Prostate gland (tissue), 2 donors: Measurements from ENCODE around the gene CILP2. TPM values are rescaled to one million over a fixed set of nuclear protein-coding genes. Genes with fewer than 3 reads are reported as not detected.

ENCODE experiments used
- DNase-seq: peaks from one replicate; pipeline ENCODE4 v3.0.0-alpha.2; 2019; ENCODE audit warnings: low spot score
- H3K27ac ChIP-seq, 2 donors: fragments of 200-600 bp; sonication (generic); 2 replicates each; pipeline ENCODE4 v1.5.1; 2017 to 2019
- H3K27me3 ChIP-seq: fragments of 200-600 bp; sonication (generic); replicated peaks from 2 replicates; pipeline ENCODE4 v1.5.1; 2019; ENCODE audit not compliant: insufficient read depth
- H3K36me3 ChIP-seq, 2 donors: fragments of 200-600 bp; sonication (generic); 1 replicate in 1 of 2; 2 replicates in 1 of 2; pipeline versions ENCODE4 v1.5.1 to v1.8.1; 2017 to 2019
- H3K4me1 ChIP-seq: fragments of 200-600 bp; sonication (generic); replicated peaks from 2 replicates; pipeline ENCODE4 v1.5.1; 2019
- H3K4me3 ChIP-seq, 2 donors: fragments of 200-600 bp; sonication (generic); 2 replicates each; pipeline ENCODE4 v1.5.1; 2017 to 2019
- H3K9me3 ChIP-seq: fragments of 200-600 bp; sonication (generic); 2 replicates; pipeline ENCODE4 v1.5.1; 2017
- CTCF ChIP-seq, 4 experiments: fragments of 200-600 bp in 2 of 4; fragments of 450-650 bp in 2 of 4; sonication (generic) in 2 of 4; IDR thresholded peaks; 1 replicate in 3 of 4; 2 replicates in 1 of 4; pipeline ENCODE4 v1.5.1; 2016 to 2019; ENCODE audit warnings: antibody characterized with exemption in 4 of 4, mild to moderate bottlenecking in 2 of 4, moderate library complexity in 2 of 4
- POLR2A ChIP-seq: fragments of 450-650 bp; IDR thresholded peaks from one replicate; pipeline ENCODE4 v1.6.1; 2016; ENCODE audit warnings: antibody characterized with exemption, mild to moderate bottlenecking
- POLR2AphosphoS5 ChIP-seq: sonication (generic); formaldehyde crosslinking; IDR thresholded peaks from one replicate; pipeline ENCODE4 v1.6.1; 2017; ENCODE audit warnings: antibody characterized with exemption
- WGBS: methylation state at CpG from one replicate; pipeline ENCODE4 v1.1.5; 2018; 5-methylcytosine and 5-hydroxymethylcytosine counted together
- intact Hi-C: fragments of 100-400 bp; cut with DNase I; formaldehyde crosslinking; loops from one replicate; pipeline ENCODE4 v1.14.2; 2022
- total RNA-seq, 2 donors: library from RNA; depleted of rRNA; stranded (reverse); fragments of >200 nt; gene quantifications; one replicate each; pipeline ENCODE4 v1.1.0, GENCODE V29; 2016

The CILP2 gene
- total RNA-seq, 2 donors from 2014 or later, result 0.68 to 3.7 TPM

GRCh38 chr19:19549804-19550464 is 11.9 kb downstream of the CILP2 start:
- no peak for DNase-seq
- TF ChIP-seq CTCF (IDR thresholded peaks at IDR 0.05) (no peak), POLR2A (no peak), POLR2AphosphoS5 (no peak)
- Histone ChIP-seq H3K27me3 (peaks cover 2% of the 10 kb centered on the region), H3K27ac (no peak overlapping the region), H3K9me3 (no peaks in the 10 kb centered on the region), H3K36me3 (no peaks in the 10 kb centered on the region), H3K4me3 (no peak overlapping the region), H3K4me1 (no peaks in the 10 kb centered on the region)
- intact Hi-C loops, result no loop called here
- 74% methylated on average over 20 of the region's 23 CpGs for WGBS

- Histone ChIP-seq H3K4me1 (no peaks in the 10 kb centered on the region), H3K36me3 (no peaks in the 10 kb centered on the region), H3K9me3 (no peaks in the 10 kb centered on the region), H3K27me3 (peaks cover 2% of the 10 kb centered on the region), H3K27ac (no peak overlapping the region), H3K4me3 (no peak overlapping the region)
- no peak for TF ChIP-seq POLR2AphosphoS5
- TF ChIP-seq POLR2A, result no peak
- TF ChIP-seq CTCF (IDR thresholded peaks at IDR 0.05), result no peak
- no peak for DNase-seq
- 37% methylated on average over 7 of the region's 8 CpGs for WGBS
- intact Hi-C loops, result no loop called here
Measured at GRCh38 chr19:19550485-19550929, 12.4 kb downstream of the CILP2 start.

- TF ChIP-seq CTCF (IDR thresholded peaks at IDR 0.05) (no peak), POLR2A (no peak), POLR2AphosphoS5 (no peak)
- Histone ChIP-seq H3K9me3 (no peaks in the 10 kb centered on the region), H3K4me1 (no peaks in the 10 kb centered on the region), H3K36me3 (no peaks in the 10 kb centered on the region), H3K27ac (no peak overlapping the region), H3K4me3 (no peak overlapping the region), H3K27me3 (peaks cover 2% of the 10 kb centered on the region)
- intact Hi-C loops, result no loop called here
- no peak for DNase-seq
- WGBS, result 72% methylated on average over 9 of the region's 10 CpGs
Measured at GRCh38 chr19:19550972-19551852, 13.1 kb downstream of the CILP2 start.

GRCh38 chr19:19551853-19552192 is 13.8 kb downstream of the CILP2 start:
- Histone ChIP-seq H3K27ac (no peak overlapping the region), H3K27me3 (peaks cover 2% of the 10 kb centered on the region), H3K4me3 (no peak overlapping the region), H3K9me3 (no peaks in the 10 kb centered on the region), H3K4me1 (no peaks in the 10 kb centered on the region), H3K36me3 (no peaks in the 10 kb centered on the region)
- intact Hi-C loops, result no loop called here
- 67% methylated on average over 14 of the region's 14 CpGs for WGBS
- no peak for TF ChIP-seq POLR2AphosphoS5
- TF ChIP-seq CTCF (IDR thresholded peaks at IDR 0.05), result no peak
- no peak for TF ChIP-seq POLR2A
- DNase-seq, result no peak
